ENCODE measurements around the gene WDR37.

Gene WDR37

DNA sequence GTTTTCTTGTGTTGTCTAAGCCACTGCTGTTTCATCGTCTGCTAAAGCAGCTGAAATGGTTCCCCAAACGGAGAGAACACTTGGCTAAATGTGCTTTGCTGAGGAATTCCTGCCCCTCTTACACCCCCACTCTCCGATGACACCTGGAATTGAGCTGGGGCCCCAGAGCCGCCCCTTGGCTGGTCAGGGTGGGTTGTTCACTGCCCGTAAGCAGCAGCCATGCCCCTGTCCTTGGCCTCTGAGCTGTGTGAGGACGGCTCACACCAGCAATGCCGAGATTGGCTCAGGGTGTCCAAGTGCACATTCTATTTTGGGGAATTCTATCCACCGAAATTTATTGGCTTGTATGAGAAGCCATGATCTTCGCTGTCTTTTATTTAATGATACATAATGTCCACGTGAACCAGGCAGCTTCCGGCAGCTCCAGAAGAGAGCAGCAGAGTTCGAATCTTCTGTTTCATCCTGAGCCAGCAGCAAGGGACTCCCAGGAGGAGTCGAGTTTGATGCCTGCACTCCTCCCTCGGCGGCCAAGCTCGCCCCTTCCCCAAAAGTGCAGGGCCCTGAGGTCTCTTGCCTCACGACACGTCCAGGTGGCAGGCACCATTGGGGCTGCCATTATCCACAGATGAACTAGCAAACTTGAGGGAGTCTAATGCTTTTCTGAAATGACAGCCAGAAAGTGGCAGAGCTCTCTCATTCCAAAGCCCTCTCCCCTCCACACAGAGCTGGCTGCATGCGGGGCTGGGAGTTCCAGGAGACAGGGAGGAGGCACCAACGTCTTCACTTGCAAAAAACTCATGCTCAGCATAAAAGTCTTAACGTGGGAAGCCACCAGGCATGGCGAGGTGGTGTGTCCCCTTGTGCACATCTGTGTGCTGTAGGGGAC is 114.0 kb downstream of the WDR37 start:
- DNase-seq (ENCODE audit: low spot score) = no peak

DNA sequence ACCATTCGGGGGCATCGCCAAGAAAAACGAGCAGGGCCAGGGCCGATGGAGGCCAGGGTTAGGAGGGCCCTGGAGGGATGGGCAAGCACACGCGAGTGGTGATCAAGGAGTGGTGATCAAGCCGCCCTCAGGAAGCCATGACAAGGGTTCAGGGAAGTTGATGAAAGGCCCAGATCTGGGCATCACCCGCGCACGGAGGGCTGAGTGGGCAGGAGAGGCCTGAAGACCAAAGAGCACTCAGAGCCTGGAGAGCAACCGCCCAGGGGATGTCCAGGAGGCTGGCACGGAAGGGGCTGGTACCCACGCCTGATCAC is 114.6 kb downstream of the WDR37 start:
- DNase-seq (ENCODE audit: low spot score) = no peak

DNA sequence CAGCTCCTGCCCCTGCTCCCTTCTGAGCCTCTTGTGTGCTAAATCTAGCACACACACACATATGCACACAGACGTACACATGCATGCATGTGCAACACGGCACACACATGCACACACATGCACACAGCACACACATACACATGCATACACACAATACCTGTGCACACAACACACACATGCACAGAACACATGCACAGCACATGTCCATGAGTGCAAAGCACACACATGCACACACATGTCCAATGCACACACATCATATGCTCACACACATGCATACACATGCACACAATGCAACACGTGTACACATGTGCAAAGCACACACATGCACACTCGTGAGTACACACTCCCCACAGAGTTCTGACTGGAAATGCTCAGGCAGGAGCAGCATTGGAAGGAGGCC is 115.0 kb downstream of the WDR37 start:
- no peak for DNase-seq (ENCODE audit: low spot score)

DNA sequence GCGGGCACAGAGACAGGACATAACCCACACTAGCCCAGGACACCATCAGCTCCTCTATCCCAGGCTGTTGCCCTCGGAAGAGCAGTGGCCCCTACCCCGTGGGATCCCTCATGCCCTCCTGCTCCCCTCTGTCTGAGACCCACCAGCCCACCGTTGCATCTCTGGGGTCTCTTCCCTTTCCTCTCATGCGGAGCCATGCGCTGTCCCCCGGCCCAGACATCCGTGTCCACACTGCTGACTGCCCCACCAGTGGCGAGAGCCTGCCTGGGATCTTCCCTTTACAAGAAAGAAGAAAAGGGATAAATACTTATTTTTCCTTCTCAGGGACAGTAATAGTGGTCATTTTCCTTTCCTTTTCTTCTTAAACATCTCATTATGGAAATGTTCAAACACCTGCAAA is 115.4 kb downstream of the WDR37 start:
- DNase-seq (ENCODE audit: low spot score) = no peak

DNA sequence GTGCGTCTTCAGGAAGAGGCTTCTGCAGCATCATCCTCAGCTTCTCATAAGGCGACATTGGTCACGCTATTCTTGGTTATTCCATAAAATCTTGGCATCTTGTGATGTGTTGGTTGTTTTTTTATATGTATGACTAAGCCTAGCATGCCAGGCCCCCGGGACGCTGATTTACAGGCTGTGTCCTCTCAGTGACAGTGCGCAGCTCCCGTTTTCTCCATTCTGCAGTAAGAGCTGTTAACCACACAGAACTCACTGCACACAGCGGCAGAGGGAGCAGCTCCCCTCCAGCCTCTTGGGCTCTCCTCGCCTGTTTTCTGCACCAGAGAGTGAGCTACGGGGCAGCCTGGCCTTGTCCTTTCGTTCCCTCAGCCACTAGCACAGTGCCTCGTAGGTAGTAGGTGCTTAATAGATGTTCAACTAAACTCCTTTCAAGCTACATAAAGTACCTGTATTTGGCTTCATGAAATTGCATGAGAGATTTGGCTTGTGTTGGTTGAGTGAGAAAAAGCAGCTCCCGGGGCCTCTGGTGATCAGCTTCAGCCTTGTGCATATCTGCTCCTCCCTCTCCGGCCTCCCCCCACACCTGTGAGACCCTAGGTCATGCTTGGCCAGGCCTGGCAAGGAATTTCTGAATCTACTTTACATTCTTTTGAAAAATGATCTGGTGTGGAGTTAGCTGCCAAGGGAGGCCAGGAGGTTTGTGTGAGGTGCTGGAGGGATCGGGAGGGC is 116.2 kb downstream of the WDR37 start:
- DNase-seq (ENCODE audit: low spot score) = no peak

DNA sequence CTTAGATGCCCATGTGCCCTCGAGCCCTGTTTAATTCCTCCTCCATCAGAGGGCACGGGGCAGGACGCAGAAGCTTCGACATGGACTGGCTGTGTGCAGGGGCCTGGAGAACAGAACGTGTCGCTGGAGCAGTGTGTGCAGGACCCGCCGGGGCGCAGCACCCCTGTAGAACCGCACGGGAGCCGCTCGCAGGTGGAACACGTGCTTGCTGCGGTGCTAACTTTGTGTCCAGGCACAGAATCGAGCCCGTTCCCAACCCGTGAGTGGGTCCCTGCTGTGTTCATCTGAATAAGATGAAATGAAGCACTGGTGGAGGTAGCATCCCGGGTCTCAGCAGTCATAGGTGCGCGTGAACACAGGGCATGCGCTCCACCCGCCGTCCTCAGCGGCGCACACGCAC is 116.9 kb downstream of the WDR37 start:
- DNase-seq (ENCODE audit: low spot score) = no peak

DNA sequence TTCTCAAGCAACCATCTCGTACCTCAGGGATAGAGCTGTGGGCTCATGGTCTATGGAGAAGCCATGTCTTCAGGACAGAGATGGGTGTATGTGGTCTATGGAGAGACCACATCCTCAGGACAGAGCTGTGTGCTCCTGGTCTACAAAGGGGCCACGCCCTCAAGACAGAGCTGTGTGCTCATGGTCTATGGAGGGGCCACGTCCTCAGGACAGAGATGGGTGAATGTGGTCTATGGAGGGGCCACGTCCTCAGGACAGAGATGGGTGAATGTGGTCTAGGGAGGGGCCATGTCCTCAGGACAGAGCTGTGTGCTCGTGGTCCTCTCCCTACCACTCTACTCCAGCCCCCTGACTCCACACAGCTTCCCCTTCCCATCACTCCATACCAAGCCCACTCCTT is 117.8 kb downstream of the WDR37 start:
- DNase-seq (ENCODE audit: low spot score) = no peak

DNA sequence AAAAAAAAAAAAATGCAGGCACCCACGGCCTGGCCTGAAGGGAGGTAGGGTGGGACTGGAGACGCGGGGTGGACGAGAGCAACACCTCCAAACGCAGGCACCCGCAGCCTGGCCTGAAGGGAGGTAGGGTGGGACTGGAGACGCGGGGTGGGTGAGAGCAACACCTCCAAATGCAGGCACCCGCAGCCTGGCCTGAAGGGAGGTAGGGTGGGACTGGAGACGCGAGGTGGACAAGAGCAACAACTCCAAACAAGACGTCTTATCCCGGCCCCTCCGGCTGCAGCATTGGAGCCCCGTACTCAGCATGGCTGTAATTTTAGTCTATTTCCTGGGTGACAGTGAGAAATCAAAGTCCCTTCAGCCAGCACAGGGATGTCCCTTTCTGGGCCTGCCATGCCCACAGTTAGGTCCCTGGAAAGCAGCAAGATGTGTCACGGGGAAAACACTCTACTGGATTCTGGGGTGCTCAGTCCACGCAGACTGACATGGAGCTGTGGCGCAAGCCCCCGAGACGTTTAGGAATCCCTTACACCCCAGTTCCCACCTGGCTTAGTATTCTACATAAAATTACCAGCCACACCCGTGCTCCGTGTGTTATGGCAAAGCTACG is 119.9 kb downstream of the WDR37 start:
- no peak for DNase-seq (ENCODE audit: low spot score)

DNA sequence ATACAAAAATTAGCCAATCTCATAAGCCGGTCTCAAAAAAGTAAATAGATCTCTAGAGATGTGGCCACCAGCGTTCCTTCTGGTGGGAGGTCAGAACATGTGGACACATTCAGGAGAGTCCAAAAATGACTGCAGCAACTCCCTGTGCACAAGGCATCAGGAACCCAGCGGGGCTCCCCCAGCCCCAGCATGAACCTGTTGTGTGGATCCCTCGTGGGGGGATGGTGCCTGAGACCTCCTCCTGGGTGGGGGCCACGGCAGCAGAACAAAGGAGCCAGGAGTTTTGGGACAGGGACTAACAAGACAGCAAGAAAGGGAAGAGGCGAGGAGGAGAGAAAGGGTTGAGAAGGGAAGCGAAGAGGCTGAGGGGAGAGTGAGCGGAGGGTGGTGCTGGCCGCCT is 121.8 kb downstream of the WDR37 start:
- DNase-seq (ENCODE audit: low spot score) = no peak

DNA sequence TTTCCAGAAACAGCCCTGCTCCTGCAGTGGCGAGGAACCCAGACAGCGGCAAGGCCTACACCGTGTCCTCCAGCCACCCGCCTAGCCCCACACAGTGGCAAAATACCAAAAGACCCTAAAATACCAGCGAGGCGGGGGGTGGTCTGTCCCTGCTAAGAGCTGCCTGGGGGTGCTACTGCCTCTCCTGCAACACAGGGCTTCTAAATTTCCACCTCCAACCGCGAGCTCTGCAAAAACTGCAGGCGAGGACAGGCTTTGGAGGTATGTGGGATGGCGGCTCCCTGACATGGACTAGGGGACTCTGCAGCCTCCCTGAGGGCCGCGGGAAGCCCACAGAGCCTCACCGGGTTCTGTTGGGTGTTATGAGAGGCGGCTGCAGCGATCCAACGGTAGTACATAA is 122.3 kb downstream of the WDR37 start:
- DNase-seq (ENCODE audit: low spot score) = no peak

DNA sequence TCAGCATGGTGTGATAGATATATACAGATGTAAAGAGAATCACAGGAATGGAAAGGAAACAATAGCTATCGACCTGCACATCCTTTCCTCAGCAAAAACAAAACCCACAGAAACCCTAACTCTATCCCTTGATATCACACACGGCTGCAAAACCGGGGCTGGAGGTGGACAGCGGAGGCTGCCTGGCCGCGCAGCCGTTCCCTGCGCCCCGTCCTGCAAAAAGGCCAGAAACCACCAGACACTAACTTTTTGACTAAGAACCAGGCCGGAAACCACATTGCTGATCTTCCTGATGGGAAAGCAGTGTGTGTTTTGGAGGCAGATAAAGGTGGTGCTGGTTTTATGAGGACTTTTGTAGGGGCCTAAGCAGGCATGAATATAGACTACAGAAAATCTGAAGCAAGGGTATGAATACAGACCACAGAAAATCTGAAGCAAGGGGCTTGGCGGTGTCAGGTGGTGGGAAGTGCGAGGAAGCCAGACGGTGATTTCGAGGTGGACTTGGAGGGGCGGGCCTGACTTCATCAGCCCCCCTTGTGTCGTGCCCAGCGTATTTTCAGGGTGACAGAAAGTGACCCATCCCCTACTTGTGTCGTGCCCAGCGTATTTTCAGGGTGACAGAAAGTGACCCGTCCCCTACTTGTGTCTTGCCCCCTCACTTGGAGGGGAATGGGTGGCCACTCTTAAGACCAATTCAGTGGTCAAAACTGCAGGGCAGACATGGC is 123.3 kb downstream of the WDR37 start:
- DNase-seq (ENCODE audit: low spot score) = no peak

DNA sequence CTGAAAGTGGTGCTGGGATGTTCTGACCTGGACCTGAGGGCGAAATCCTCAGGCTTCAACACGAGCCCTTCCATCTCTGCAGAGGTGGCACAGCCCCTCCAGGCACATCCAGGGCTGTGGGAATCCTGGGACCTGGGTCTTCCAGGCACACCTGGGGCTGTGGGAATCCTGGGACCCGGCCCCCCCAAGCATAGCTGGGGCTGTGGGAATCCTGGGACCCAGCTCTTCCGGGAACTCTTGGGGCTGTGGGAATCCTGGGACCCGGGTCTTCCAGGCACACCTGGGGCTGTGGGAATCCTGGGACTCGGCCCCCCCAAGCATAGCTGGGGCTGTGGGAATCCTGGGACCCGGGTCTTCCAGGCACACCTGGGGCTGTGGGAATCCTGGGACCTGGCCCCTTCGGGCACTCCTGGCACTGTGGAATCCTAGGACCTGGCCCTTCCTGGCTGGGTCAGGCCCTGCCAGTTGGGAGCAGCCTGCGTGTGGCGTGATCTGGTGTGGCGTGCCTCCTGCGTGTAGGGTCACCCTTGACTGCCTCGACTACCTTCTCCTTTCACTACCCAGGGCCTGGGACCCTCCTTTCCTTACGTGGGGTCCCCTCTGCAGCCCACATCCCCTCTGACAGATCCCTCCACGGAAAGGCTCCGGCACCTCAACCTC is 124.0 kb downstream of the WDR37 start:
- DNase-seq (ENCODE audit: low spot score) = no peak

DNA sequence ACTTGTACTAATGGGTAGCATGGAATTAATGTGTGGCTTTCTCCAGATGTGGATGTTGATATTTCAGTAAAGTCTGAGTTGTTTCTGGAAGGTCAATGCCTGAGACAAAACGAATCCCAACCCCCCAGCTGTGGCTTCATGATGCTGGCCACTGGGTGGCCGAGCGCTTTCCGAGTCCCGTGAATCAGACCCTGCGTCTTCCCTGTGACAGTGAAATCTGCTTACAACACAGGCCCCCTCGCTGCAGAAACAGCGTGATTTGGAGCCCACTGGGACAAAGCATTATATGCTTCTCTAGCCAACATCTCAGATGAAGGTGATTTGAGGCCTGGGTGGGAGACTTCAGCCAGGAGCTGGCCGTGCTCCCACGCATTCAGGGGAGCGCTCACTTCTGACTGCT is 124.7 kb downstream of the WDR37 start:
- no peak for DNase-seq (ENCODE audit: low spot score)

Data from AG08396 (cell line).